Measurements from ENCODE around the gene ST14.
"Not testable (repeated sequence)": the region's sequence is repeated elsewhere in the genome, so short reads cannot be mapped to it uniquely, and the experiment has no call there.

The ST14 gene

DNA sequence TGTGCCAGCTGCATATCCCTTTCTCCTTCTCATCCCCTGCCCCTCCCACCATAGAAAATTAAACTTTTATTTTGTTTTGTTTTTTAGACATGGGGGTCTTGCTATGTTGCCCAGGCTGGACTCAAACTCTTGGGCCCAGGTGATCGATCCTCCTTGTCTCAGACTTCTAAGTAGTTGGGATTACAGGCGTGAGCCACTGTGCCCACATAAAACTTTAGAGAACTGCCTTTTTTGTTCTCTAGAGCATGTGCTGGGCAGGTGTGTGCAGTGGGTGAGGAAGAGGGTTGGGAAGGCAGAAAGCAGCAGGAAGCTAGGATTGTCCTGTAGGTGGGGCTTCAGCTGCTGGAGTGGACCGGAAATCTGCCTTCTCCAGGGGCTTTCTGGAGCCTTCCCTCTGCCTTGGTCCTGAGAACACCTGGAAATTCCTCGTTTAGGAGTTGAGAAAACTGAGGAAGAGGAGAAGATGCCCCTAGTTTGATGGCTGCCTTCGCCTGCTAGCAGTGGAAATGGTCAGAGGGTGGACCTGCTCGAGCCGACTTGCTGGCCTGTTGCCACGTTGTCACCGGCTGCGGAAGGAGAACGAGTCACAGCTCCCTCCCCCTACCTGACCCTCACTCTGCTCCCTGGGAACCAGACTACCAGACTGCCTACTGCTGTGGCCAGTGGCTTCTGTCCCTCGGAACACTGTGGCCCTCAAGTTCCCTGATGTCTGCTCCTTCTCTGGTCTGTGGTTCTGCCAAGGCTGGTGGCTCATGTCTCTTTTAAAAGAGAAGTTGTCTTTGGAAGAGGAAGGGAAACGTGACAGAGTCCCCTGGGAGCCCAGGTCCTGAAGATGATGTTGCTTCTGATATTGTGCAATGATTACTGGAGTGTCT, 4.0 kb downstream of the ST14 start:
- DNase-seq: no peak

GRCh38 chr11:130164221-130164570, 4.6 kb downstream of the ST14 start:
- no peak for DNase-seq

DNA sequence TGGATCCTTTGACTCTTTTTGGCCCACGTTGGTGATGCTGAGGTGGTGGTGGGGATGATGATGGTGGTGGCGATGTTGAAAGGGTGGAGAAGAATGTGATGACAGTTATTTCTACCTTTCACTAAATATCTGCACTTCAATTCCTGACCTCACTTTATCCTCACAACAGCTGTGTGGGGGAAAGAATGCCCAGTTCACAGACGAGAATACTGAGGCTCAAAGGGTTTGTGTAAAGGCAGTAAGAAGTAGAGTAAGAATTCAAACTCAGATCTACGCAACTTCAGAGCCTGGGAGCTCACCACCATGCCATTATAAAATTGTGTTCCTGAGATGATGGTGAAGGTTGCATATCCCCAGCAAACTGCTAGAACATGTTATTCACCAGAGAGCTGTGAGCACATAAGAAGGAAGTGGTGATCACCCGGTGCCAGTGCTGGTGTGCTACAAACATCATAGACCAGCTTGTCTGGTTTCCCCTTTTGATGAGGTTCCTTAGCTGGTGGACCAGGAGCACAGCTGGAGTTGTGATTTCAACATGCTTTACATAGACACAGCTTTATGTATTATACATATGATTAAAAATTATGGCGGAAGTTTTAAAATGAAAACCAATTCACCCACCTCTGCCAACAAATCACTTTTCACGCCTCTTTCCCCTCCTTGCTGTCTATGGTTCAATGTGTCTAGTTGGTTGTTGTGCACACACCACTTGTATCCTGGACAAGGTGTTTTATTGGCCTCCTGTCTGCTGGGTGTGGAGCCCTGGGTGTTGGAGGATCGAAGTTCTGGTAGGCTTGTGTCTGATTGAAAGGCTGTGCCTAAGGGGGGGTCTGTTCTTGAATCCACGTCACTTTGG, 6.2 kb downstream of the ST14 start:
- DNase-seq: no peak

DNA sequence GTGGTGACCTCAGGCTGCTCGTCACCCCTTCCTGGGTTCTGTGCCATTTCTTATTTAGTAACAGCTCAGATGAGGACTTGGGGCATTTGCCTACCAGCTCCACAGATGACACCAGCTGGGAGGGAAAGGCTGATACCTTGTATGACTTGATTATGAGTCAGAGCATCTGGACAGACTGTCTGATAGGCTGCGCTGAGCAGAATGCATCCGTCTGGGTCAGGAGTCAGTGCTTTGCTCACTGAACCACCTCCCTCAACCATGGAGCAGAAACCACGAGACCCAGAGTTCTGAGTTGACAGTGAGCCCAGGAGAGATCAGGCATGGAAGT, 6.8 kb downstream of the ST14 start:
- no peak for DNase-seq

DNA sequence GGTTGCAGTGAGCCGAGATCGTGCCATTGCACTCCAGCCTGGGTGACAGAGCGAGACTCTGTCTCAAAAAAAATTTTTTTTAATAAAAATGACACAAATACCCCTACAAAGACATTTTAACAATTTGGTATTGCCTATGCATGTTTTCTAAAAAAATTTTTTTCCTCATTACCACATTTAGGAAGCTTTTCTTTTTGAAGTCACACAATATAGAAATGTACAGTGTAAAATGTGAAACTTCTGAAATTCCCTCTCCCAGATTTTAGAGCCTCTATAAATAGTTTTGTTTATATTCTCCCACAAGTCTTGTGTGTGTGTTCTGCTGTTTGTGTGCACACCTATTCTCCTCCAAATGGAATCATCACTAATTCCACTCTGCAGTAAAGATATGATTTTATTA, 7.6 kb downstream of the ST14 start:
- no peak for DNase-seq

- DNase-seq: no peak
These were observed 8.5 kb downstream of the ST14 start for GRCh38 chr11:130168105-130168504.

- no peak for DNase-seq
These were observed 10.8 kb downstream of the ST14 start for GRCh38 chr11:130170345-130170744.

- no peak for DNase-seq
These were observed 12.0 kb downstream of the ST14 start for GRCh38 chr11:130171534-130171933.

DNA sequence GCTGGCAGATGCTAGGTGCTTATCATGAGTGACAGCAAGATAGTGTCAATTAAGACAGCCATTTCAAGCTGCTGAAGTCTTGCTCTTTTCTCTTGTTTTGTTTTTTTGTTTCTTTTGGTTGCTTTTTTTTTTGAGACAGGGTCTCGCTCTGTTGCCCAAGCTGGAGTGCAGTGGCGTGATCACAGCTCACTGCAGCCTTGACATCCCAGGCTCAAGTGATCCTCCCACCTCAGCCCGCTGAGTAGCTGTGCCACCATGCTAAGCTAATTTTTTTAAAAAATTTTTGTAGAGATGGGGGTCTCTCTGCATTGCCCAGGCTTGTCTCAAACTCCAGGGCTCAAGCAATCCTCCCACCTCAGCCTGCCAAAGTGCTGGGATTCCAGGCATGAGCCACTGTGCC, 12.4 kb downstream of the ST14 start:
- not testable (repeated sequence) for DNase-seq

DNA sequence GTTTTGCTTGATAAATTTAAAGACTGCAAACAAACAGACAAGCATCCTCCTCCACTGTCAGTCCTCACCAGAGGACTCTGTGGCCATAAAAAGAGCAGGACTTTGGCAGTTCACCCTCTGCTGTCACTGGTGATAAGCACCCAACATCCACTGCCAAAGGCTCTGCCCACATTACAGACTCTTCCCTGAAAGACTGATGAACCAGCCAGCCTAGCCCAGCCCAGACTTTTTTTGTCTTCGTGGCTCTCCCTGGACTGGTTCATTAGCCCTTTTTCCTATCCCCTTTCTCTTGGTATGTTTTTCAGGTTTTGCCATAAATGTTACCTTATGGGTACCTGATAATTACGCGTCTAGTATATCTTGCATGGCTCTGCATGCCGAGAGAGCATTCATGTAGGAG, 15.1 kb downstream of the ST14 start:
- DNase-seq: no peak

- no peak for DNase-seq
These were observed 16.3 kb downstream of the ST14 start for GRCh38 chr11:130175898-130176297.

- DNase-seq: no peak
These were observed 18.2 kb downstream of the ST14 start for GRCh38 chr11:130177782-130178181.

- no peak for DNase-seq
These were observed 19.1 kb downstream of the ST14 start for GRCh38 chr11:130178441-130179339.

DNA sequence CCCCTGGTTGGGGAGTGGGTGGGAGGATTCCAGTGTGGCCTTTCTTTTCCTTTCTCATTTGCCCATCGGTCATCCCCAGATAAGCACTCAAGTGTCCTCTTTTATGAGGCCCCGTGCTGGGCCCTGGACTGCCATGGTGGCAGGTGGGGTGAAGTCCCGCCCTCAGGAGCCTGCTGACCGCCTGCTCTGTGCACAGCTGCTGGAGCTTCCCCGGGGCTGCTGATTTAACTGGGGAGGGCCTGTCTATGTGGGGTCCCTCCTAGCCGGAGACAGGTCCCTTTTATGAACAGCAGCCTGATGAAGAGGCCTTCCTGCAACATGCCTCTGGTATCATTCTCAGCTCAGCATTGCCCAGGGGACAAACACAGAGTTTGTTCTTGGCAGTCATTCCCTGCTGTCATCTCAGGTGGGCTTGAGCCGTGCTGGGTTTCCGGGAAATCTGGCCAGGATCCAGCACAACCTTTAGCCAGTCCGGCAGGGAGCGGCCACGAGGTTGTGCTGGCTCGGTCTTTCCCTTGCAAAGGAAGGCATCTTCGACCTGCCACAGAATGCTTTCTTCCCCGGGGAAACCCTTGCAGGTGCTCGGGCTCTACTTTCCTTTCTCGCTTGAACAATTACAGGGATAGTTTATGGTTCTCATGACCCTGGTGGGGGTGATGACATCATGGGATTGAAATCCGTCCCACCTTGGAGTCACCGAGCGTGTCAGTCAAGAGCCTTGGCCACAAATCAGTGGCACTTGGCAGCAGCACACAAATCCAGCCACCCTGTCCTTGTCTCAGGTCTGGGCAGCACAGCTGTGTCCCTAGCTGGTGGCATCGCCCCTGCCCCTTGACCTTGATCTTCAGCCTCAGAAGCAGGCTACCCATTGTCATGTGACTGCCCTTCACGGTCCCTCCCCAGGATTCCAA, 20.1 kb downstream of the ST14 start:
- DNase-seq: no peak

DNA sequence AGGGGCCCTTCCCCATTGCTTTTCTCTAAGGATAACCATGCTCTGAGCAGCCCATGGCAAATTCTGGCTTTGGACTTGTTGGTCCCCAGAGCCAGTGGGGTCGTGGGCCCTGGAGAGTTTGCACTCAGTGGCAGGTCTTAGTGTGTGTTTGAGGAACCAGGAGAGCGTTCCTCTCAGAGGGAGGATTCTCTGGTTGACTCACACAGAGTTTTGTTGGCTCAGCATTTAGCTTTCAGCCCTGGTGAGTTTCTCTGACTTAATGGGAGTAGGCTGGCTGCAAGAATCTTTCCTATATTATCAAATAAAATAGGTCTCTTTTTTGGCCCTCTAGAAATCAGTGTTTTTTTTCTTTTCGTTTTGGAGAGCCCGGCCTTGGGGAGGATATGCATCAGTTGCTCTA, 20.9 kb downstream of the ST14 start:
- peak in 2 of 51 donors; percentile 8 to 19 for DNase-seq

- DNase-seq: no peak
These were observed 21.3 kb downstream of the ST14 start for GRCh38 chr11:130180896-130181294.

DNA sequence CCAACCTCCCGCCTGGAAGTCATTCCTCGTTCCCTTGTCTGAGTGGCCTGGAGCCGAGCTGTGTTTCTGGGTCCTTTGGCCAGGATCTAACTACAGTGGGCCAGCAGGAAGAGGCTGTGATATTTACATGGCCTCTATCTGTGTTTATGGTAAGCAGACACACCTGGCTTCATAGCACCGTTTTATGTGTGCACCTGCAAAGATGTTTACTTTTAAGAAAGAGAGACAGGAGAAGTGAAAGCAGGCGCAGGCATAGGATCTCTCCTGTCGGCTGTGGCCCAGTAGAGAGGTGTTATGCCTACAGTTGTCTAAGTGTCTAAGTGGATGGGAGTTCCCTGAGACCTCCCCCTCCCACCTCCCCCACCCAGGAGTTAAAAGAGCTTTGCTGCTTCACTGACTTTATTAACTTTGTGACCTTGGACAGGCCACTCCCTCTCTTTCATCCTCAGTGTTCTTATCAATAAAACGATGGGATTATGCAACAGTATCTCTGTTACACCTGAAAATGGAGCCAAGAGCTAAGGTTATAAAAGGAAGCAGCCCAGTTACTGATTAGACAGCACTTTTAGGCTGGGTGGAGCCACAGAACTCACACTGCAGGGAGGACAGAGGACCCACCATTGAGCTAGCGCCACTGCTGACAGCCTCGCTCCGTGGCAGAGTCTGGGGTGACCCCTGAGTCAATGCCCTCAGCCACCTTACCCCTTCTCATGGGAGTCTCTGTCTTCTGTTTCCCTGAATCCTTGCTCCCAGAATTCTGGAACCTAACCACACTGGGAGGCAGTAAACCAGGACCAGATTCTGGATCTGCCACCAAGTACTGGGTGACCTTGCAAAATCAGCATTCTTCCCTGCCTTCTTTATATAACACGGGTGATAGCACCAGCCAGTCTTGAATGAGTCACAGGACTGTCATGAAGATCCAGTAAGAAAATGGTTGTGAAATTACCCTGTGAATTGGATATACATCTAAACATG, 22.0 kb downstream of the ST14 start:
- DNase-seq: no peak

GRCh38 chr11:130183878-130184610, 24.5 kb downstream of the ST14 start:
- DNase-seq: no peak

- DNase-seq: no peak
These were observed 27.5 kb downstream of the ST14 start for GRCh38 chr11:130187096-130187495.
